Erythroblast (primary cell): ENCODE measurements around the gene STXBP3.

Experiments
- GATA1 ChIP-seq: IDR thresholded peaks from 2 replicates; pipeline ENCODE4 v1.6.1; 2011; ENCODE audit warnings: low read depth, mild to moderate bottlenecking, control low read depth, low read length, moderate library complexity
- POLR2A ChIP-seq: IDR thresholded peaks from 2 replicates; pipeline ENCODE4 v1.6.1; 2011; ENCODE audit warnings: mild to moderate bottlenecking, low read length

DNA sequence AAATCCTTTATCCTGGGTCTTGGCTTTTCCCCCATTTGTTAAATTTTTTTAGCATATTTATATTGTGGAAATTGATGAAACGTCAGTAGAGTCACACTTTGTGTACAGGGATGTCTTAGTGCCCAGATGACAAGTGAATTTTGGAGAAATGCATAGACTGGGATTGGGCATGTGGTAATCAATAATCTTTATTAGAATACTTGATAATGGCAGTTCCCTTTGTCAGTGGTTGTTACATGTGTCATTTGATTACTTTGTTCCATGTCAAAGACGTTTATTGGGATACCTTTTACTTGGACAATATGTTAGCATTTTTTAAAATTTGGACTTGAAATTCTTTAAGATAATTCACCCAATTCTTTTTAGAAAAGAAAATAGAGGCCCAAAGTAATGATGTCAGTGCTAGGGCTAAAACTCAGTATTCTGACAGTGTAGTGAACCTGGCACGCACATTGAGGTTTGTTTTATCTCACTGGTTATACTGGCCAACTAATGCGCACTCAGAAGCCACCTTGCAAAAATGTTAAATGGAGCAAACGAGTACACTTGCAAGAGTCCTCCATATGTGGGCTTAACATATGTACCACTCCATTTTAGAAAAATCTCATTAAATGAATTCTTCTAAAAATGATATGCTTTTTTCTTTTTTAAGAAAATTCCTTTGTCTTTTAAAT lies 45.2 kb upstream of the STXBP3 start:
- TF ChIP-seq POLR2A (no peak), GATA1 (no peak)
